Tibial nerve (tissue), 4 donors: ENCODE results near the gene RAP1A. TPM values are rescaled to one million over a fixed set of nuclear protein-coding genes. Genes with fewer than 3 reads are reported as not detected.

ENCODE experiments used
- DNase-seq, 2 donors: peaks; one replicate each; pipeline ENCODE4 v3.0.0-alpha.2; 2019; ENCODE audit warnings: low spot score in 2 of 2
- H3K27ac ChIP-seq, 4 donors: fragments of 200-600 bp; sonication (generic) in 3 of 4; one replicate each; pipeline ENCODE4 v1.5.1; 2017 to 2019; ENCODE audit warnings: mild to moderate bottlenecking in 1 of 4
- H3K27me3 ChIP-seq, 2 donors: fragments of 200-600 bp; sonication (generic) in 1 of 2; one replicate each; pipeline versions ENCODE4 v1.5.1 to v1.6.0; 2017 to 2019
- H3K36me3 ChIP-seq, 3 donors: fragments of 200-600 bp; sonication (generic); one replicate each; pipeline ENCODE4 v1.5.1; 2018 to 2019
- H3K4me1 ChIP-seq, 4 donors: fragments of 200-600 bp; sonication (generic) in 3 of 4; one replicate each; pipeline ENCODE4 v1.5.1; 2017 to 2019
- H3K4me3 ChIP-seq, 4 donors: fragments of 200-600 bp; sonication (generic) in 3 of 4; one replicate each; pipeline ENCODE4 v1.5.1; 2017 to 2019; ENCODE audit warnings: mild to moderate bottlenecking in 1 of 4, moderate library complexity in 1 of 4
- H3K9me3 ChIP-seq, 4 donors: fragments of 200-600 bp; sonication (generic) in 3 of 4; one replicate each; pipeline ENCODE4 v1.5.1; 2017 to 2019
- EP300 ChIP-seq, 2 donors: sonication (generic); formaldehyde crosslinking; IDR thresholded peaks; one replicate each; pipeline ENCODE4 v1.6.1; 2017; ENCODE audit warnings: antibody characterized with exemption in 2 of 2, mild to moderate bottlenecking in 1 of 2
- POLR2A ChIP-seq, 2 donors: fragments of 450-650 bp; IDR thresholded peaks; one replicate each; pipeline ENCODE4 v1.6.1; 2017; ENCODE audit warnings: antibody characterized with exemption in 2 of 2, mild to moderate bottlenecking in 2 of 2, moderate library complexity in 2 of 2
- WGBS, 2 donors: methylation state at CpG; one replicate each; pipeline ENCODE4 v1.1.5; 2018; 5-methylcytosine and 5-hydroxymethylcytosine counted together
- total RNA-seq, 4 donors: library from RNA; depleted of rRNA; stranded (reverse); fragments of >200 nt; gene quantifications; one replicate each; pipeline ENCODE4 v1.1.0, GENCODE V29; 2016
- TF ChIP-seq, protein P1 (sequence below), 5 experiments: fragments of 200-600 bp in 3 of 5; fragments of 450-650 bp in 2 of 5; sonication (generic) in 3 of 5; IDR thresholded peaks; one replicate each; pipeline ENCODE4 v1.5.1; 2016 to 2019; ENCODE audit warnings: antibody characterized with exemption in 5 of 5, mild to moderate bottlenecking in 3 of 5, moderate library complexity in 2 of 5

RAP1A gene
- total RNA-seq, 4 donors from 2014 or later, result 45.5 to 48.7 (median 46.8) TPM

DNA sequence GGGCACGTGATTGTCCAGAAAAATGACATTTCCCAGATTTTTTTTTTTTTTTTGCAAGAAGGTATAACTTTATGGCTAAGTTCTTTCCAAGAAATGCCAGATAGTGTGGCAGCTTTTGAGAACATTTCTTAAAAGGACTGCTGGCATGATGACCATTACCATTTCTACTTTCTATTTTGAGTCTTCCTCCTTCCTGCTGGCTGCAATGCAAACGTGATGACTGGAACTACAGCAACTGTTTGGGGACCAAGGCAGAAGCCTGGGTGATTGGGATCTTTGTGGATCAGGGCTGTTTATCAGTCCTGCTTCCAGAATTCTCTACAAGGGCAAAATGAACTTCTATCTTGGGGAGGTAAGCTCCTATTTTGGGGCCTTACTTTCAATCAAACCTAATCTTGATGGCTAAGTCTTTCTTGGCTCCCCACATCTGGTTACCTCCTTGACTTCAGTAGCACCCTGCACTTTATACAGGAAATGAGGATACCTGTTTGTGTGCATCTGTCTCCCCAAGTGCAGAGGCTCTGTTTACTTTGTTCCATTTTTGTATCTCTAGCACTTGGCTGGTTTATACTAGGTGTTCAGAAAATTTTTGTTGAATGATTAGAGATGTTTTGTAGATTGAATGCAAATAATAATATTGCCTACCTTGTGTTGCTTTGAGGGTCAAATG is 132.5 kb downstream of the RAP1A start:
- WGBS, 2 donors, result 41 to 51% methylated on average over 2 of the region's 2 CpGs
- no peak overlapping the region for H3K4me3 ChIP-seq
- H3K36me3 ChIP-seq, result no peaks in the 10 kb centered on the region
- H3K4me1 ChIP-seq, result peaks cover 0 to 15% (median 6%) of the 10 kb centered on the region in 4 donors
- no peaks in the 10 kb centered on the region for H3K9me3 ChIP-seq
- no peak overlapping the region for H3K27ac ChIP-seq
- H3K27me3 ChIP-seq, result no peaks in the 10 kb centered on the region
- TF ChIP-seq, protein P1, sequence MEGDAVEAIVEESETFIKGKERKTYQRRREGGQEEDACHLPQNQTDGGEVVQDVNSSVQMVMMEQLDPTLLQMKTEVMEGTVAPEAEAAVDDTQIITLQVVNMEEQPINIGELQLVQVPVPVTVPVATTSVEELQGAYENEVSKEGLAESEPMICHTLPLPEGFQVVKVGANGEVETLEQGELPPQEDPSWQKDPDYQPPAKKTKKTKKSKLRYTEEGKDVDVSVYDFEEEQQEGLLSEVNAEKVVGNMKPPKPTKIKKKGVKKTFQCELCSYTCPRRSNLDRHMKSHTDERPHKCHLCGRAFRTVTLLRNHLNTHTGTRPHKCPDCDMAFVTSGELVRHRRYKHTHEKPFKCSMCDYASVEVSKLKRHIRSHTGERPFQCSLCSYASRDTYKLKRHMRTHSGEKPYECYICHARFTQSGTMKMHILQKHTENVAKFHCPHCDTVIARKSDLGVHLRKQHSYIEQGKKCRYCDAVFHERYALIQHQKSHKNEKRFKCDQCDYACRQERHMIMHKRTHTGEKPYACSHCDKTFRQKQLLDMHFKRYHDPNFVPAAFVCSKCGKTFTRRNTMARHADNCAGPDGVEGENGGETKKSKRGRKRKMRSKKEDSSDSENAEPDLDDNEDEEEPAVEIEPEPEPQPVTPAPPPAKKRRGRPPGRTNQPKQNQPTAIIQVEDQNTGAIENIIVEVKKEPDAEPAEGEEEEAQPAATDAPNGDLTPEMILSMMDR (IDR thresholded peaks at IDR 0.05), result no peak
- TF ChIP-seq EP300 (IDR thresholded peaks at IDR 0.05) (no peak), POLR2A (IDR thresholded peaks at IDR 0.05) (no peak)
- DNase-seq, result no peak

DNA sequence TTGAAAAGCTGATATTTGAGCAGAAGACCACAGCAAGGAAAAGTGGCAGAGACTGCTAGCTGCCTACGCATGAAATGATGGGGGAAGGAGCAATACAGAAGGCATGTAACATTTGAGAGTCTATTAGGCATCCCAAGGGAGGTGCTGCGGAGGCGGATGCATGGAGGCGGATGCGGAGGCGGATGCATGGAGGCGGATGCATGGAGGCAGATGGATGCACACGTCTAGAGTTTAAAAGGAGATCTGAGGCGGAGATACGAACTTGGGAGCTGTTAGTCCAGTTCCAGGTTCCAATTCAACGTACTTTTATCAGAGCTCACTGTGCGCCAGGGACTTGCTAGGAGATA is 135.4 kb downstream of the RAP1A start:
- Histone ChIP-seq H3K4me3 (peak overlapping the region; percentile 68 to 92 (median 80)), H3K36me3 (peaks cover 0 to 15% (median 0%) of the 10 kb centered on the region in 3 donors), H3K27ac (peak overlapping the region; percentile 81 to 99 (median 90)), H3K4me1 (peaks cover 0 to 23% (median 10%) of the 10 kb centered on the region in 4 donors), H3K9me3 (no peaks in the 10 kb centered on the region), H3K27me3 (no peaks in the 10 kb centered on the region)
- DNase-seq, result peak in 1 of 2 donors; percentile 36
- TF ChIP-seq EP300 (IDR thresholded peaks at IDR 0.05), result no peak
- TF ChIP-seq, protein P1 (IDR thresholded peaks at IDR 0.05), result no peak
- no peak for TF ChIP-seq POLR2A (IDR thresholded peaks at IDR 0.05)
- 0 to 1% methylated on average over 12 of the region's 12 CpGs for WGBS, 2 donors

DNA sequence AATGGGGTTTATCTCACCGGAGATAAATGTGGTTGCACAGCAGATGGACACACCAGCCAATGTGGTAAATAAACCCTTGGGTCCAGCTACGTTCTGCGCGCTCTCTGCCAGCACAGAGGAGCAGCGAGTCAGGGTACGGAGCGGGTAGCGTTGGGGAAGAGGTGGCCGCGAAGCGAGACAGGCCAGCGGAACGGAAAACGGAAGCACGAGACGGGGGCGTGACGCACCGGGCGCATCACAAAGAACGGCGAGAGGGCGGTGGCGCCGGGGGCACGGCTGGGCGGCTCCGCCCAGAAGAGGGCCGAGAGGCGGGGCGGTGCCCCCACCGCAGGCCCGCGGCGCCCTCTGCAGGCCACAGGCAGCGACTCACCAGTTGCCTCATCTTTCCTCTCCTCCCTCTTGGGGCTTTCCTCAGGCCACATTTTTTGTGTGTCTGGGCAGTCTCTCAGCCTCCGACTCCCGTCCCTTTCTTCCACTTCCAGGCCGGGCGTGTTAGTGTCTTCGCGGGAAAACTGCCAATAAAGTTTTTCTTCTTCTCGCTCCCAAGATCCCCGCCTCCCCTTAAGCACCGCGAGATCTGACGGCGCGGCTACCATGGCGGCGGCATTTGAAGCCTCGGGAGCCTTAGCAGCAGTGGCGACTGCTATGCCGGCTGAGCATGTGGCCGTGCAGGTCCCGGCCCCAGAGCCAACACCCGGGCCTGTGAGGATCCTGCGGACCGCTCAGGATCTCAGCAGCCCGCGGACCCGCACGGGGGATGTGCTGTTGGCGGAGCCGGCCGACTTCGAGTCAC is 135.9 kb downstream of the RAP1A start, which contains the start of gene DDX20:
Gene DDX20 (plus strand): TSS at position 571 of the 793 bp plus-strand sequence. CDS start 24 bp downstream, at position 595.
- Histone ChIP-seq H3K4me3 (peak within 1 kb of the TSS; percentile 68 to 92 (median 80)), H3K9me3 (no peaks in the 10 kb centered on the region), H3K27me3 (no peaks in the 10 kb centered on the region), H3K4me1 (peaks cover 0 to 23% (median 10%) of the 10 kb centered on the region in 4 donors), H3K27ac (peak within 1 kb of the TSS; percentile 81 to 99 (median 90)), H3K36me3 (peaks cover 0 to 20% (median under 1%) of the 10 kb centered on the region in 3 donors)
- DNase-seq, result peak; percentile 84 to 85
- peak; percentile 22 to 54 for TF ChIP-seq POLR2A (IDR thresholded peaks at IDR 0.05)
- TF ChIP-seq, protein P1 (IDR thresholded peaks at IDR 0.05), result peak; percentile 90 to 100 (median 98)
- TF ChIP-seq EP300 (IDR thresholded peaks at IDR 0.05), result peak; percentile 39 to 89
- 0 to 1% methylated on average over 51 to 53 of the region's 67 CpGs for WGBS, 2 donors

DNA sequence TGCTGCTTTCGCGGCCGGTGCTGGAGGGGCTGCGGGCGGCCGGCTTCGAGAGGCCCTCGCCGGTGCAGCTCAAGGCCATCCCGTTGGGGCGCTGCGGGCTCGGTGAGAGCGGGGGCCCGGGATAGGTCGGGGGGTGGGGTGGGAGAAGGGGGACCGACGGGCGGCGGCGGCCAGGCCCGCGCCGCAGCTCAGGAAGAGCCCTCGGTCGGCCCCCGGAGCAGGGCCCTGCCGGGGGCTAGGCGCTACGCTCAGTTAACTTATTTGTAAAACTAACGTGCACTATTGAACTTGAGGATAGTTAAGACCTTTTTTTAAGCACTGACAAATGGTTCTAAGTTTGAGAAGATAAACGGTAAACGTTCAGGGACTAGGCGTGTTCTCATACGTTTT is 136.5 kb downstream of the RAP1A start:
- Histone ChIP-seq H3K27me3 (no peaks in the 10 kb centered on the region), H3K4me3 (peak overlapping the region; percentile 68 to 92 (median 80)), H3K4me1 (peaks cover 0 to 23% (median 10%) of the 10 kb centered on the region in 4 donors), H3K36me3 (peaks cover 0 to 26% (median 2%) of the 10 kb centered on the region in 3 donors), H3K27ac (peak overlapping the region; percentile 81 to 99 (median 90)), H3K9me3 (no peaks in the 10 kb centered on the region)
- no peak for TF ChIP-seq POLR2A (IDR thresholded peaks at IDR 0.05)
- TF ChIP-seq EP300 (IDR thresholded peaks at IDR 0.05), result no peak
- TF ChIP-seq, protein P1 (IDR thresholded peaks at IDR 0.05), result no peak
- DNase-seq, result no peak
- 1% methylated on average over 24 to 33 of the region's 35 CpGs for WGBS, 2 donors
